Colon (tissue), 2 donors: Measurements from ENCODE around the gene SMIM34.
"Not testable (repeated sequence)": the region's sequence is repeated elsewhere in the genome, so short reads cannot be mapped to it uniquely, and the experiment has no call there.

Experiments
- FAIRE-seq: peaks from 2 replicates; lab custom pipeline; 2012; peaks lifted over from hg19 to GRCh38; lab: Jason Lieb, UNC
- donor health status: control.
- donor health status: control.

SMIM34 gene, protein sequence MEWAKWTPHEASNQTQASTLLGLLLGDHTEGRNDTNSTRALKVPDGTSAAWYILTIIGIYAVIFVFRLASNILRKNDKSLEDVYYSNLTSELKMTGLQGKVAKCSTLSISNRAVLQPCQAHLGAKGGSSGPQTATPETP

GRCh38 chr21:34423805-34424204 lies at the start of gene SMIM34:
Gene SMIM34, minus strand, starts transcription at chr21:34423951. Its CDS starts 112 bp downstream, at chr21:34423839.
- not testable (repeated sequence) for FAIRE-seq

DNA sequence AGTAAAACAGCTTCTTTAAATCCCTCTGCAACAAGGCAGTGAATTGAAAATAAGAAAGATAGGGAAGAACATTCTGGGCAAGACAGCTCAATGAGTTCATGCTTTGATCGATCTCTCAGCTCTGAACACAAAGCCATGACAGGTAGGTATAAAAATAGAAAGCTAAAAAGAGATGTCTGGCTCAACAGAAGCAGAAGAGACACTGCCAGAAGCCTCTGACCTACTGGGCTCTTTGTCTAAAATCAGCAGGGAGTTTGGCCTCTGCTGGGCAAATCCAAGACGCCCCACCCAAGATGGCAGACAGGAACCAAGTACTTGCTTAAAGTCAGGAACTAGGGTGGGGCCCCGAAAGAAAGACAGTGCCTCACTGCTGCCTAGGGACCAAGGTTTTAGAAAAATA lies 43.6 kb upstream of the SMIM34 start:
- not testable (repeated sequence) for FAIRE-seq

- FAIRE-seq, result not testable (repeated sequence)
Measured at GRCh38 chr21:34459426-34459825, 35.7 kb upstream of the SMIM34 start.

- FAIRE-seq, result not testable (repeated sequence)
Measured at GRCh38 chr21:34458266-34458665, 34.5 kb upstream of the SMIM34 start.

DNA sequence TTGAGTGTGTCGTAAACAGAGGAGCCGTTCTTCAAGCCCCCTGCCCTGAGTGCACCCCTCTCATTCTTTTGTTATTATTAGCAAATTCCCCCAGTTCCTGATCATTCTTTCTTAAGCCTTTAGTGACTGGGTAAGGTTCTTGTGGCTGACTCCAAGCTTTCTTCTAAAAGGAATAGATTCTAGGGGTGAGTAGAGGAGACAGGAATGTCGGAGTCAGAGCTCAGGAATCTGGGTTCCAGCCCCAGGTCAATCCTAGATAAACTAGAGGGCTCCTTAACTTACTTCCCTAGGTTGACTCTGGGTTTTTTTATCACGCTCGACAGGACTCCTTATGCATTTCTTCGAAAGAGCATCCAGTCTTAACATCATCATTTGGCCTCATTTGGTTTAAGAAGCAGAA lies 32.4 kb upstream of the SMIM34 start:
- not testable (repeated sequence) for FAIRE-seq

GRCh38 chr21:34455628-34456027 lies 31.9 kb upstream of the SMIM34 start:
- not testable (repeated sequence) for FAIRE-seq

- not testable (repeated sequence) for FAIRE-seq
Measured at GRCh38 chr21:34447018-34447417, 23.3 kb upstream of the SMIM34 start.

- not testable (repeated sequence) for FAIRE-seq
Measured at GRCh38 chr21:34443486-34443885, 19.7 kb upstream of the SMIM34 start.

- FAIRE-seq, result not testable (repeated sequence)
Measured at GRCh38 chr21:34429710-34430109, 6.0 kb upstream of the SMIM34 start.

DNA sequence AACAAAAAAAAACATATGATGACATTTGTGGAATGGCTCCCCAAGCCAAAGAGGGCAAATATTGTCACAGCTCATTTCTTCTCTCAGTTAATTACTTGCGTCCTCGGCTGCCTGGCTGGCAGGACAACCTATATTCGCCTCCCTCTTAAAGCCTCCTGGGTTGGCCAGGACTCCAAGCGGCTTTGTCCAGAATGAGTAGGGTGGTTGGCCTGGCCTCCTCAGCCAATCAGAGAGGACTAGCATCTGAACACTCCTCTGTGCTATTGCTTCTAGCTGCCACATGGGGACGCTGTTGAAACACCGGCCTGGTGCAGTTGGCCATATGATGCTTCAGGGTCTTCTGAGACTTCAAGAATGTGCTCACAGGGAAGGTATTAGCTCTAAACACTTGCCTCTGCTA lies 4.7 kb upstream of the SMIM34 start:
- FAIRE-seq, result not testable (repeated sequence)

- not testable (repeated sequence) for FAIRE-seq
Measured at GRCh38 chr21:34427339-34427738, 3.6 kb upstream of the SMIM34 start.

DNA sequence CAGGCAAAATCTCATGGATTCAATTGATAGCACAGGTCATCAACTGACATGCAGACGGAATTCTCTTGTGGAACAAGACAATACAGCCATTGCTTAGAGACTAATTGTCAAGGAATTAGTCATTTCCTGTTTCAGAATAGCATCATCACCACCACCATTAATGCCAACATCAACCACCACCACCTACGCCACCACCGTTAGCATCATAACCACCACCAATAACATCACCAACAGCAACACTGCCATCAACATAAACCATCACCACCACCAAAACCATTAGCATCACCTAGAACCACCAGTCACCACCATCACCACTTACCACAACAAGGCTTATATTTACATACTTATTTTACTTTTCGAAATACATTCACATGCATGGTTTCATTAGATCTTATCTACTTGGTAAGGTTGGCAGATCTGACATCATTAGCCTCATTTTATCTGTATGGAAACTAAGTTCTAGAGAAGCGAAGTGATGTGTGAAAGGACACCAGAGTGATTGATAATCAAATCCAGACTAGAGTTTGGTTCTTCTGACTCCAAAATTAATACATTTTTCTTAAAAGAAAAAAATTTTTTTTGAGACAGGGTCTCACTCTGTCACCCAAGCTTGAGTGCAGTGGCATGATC lies 6.2 kb downstream of the SMIM34 start:
- not testable (repeated sequence) for FAIRE-seq

- FAIRE-seq, result not testable (repeated sequence)
Measured at GRCh38 chr21:34407294-34407693, 16.5 kb downstream of the SMIM34 start.

- FAIRE-seq, result not testable (repeated sequence)
Measured at GRCh38 chr21:34406676-34407075, 17.1 kb downstream of the SMIM34 start.

DNA sequence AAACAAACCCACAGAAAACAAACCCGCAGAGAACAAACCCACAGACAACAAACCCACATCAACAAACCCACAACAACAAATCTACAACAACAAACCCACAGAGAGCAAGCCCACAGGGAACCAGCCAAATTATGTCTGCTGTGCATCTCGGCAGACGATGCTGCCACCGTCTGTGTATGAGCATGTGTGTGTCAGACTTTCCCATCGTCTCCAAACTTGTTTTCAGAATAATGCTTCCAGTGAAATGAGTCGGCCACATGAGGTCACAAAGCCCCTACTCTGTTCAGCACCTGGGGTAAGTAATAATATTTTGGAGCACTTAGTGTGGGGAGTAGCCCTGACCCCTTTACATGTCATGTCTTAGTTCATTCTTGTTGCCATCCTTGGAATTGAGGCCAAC lies 17.6 kb downstream of the SMIM34 start:
- FAIRE-seq, result not testable (repeated sequence)

- not testable (repeated sequence) for FAIRE-seq
Measured at GRCh38 chr21:34405686-34406085, 18.1 kb downstream of the SMIM34 start.

DNA sequence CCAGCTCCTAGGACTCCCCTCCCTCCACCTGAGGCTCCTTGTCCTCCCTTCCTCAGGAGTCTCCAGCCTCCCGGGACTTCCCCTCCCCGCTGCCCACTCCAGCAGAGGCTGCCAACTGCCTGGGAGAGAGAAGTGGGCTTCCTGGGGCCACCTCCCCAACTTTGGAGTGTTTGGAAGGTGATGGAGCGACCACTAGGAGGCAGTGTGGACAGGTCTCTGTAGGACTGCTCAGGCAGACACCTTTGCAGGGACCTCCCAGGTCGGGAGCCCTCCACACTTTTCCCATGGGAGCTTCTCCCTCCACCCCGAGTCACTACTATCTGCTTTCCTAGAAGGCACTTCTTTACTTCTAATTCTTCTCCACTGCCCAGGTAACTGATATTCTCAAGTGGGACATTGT lies 19.0 kb downstream of the SMIM34 start:
- not testable (repeated sequence) for FAIRE-seq

- not testable (repeated sequence) for FAIRE-seq
Measured at GRCh38 chr21:34400522-34400921, 23.2 kb downstream of the SMIM34 start.

DNA sequence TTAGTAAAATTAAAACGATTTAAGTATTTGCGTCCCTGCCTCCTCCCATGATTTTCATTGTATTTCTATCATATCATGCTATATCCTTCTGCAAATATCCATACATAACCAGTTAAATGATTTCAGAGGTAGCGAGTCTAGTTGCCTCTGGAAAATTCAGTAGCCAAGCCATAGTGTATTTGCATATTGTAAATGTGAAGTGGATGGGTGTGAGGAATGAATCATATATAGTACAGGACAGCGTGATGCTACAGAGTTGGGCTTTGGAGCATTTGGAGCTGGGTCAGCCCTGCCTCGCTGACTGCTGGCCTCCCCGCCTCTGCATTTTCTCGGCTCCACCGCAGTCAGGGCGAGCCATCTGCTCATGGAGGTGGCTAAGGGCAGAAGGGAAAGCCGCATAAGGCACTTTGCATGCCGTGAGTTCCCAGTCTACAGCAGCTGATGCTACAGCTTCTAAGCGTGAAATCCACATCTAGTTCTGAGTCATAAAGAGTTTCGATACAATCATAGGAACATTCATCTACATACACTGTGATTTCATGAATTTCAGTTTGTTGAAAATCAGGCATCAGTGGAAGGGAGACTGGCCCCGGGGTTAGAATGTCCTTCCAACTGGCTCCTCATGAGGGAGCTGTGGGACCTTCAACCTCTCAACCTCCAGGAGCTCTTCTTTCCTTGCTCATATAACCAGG lies 39.9 kb downstream of the SMIM34 start:
- not testable (repeated sequence) for FAIRE-seq

DNA sequence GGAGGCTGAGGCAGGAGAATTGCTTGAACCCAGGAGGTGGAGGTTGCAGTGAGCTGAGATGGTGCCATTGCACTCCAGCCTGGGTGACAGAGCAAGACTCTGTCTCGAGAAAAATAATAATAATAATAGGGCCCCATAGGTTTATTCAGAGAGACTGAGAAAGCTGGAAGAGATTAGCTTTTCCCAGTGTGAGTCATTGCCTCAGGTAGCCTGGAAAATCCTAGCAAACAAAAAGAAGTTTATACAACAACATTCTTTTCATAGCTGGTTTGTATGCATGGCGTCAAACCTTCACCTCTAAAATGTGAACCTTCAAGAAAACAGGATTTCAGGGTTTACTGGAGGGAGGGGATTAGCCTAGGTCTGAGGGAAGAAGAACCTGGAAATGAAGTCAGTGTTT lies 40.6 kb downstream of the SMIM34 start:
- FAIRE-seq, result not testable (repeated sequence)

GRCh38 chr21:34375619-34375972 lies 48.2 kb downstream of the SMIM34 start:
- FAIRE-seq, result not testable (repeated sequence)

- not testable (repeated sequence) for FAIRE-seq
Measured at GRCh38 chr21:34374940-34375618, 48.7 kb downstream of the SMIM34 start, which contains the start of gene SMIM11. Gene SMIM11, plus strand, starts transcription at chr21:34375507. Its CDS starts 3,998 bp downstream, at chr21:34379505.

- FAIRE-seq, result not testable (repeated sequence)
Measured at GRCh38 chr21:34374462-34374861, 49.3 kb downstream of the SMIM34 start.
